M059J (cell line): ENCODE results near the gene UBL5. TPM values are rescaled to one million over a fixed set of nuclear protein-coding genes. Genes with fewer than 3 reads are reported as not detected.
A peak's percentile ranks its signal among the peaks of the same experiment; 100 is the strongest.
"Not testable (repeated sequence)": the region's sequence is repeated elsewhere in the genome, so short reads cannot be mapped to it uniquely, and the experiment has no call there.

Experiments used
- DNase-seq: peaks from one replicate; pipeline ENCODE4 v3.0.0-alpha.2; 2012; ENCODE audit warnings: low read depth
- total RNA-seq: library from RNA; depleted of rRNA; stranded (reverse); fragments of >200 nt; shearing (Covaris generic); gene quantifications from 2 replicates; pipeline ENCODE4 v1.2.3, GENCODE V29; 2014; rRNA removed

Gene UBL5
- total RNA-seq = 601 and 1,151 TPM in 2 replicates

- peak; percentile 88 for DNase-seq
These were observed at the start of gene UBL5 for GRCh38 chr19:9827289-9828238. UBL5 (plus strand) TSS chr19:9827918; CDS start chr19:9828338, 420 bp downstream.

GRCh38 chr19:9782338-9782737, 45.4 kb upstream of the UBL5 start:
- DNase-seq = peak; percentile 30

DNA sequence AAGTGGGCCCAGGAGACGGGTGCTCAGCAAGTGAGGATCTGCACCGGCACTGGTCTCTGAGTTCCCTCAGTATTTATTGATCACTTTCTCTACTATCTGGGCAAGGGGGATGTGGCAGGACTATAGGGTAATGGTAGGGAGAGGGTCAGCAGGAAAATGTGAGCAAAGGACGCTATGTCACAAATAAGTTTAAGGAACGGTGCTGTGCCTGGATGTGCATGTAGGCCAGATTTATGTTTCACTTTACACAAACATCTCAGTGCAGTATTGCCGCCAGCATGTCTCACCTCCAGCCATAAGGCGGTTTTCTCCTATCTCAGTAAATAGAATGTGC, 43.6 kb upstream of the UBL5 start:
- DNase-seq = not testable (repeated sequence)

GRCh38 chr19:9785367-9786331, 42.1 kb upstream of the UBL5 start:
- DNase-seq = peak; percentile 83

DNA sequence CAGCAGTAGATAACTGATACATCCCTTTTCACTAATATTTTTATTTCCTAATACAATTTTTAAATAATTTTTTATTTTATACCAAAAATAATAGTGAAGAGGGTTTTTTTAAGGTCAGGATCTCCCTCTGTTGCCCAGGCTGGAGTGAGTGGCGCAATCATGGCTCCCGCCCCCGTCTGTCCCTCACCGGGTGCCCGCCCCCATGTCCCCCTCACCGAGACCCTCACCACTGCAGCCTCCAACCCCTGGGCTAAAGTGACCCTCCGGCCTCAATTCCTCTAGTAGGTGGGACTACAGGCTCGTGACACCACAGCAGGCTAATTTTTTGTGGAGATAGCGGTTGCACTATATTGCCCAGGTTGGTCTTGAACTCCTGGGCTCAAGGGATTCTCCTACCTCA, 41.4 kb upstream of the UBL5 start:
- no peak for DNase-seq

DNA sequence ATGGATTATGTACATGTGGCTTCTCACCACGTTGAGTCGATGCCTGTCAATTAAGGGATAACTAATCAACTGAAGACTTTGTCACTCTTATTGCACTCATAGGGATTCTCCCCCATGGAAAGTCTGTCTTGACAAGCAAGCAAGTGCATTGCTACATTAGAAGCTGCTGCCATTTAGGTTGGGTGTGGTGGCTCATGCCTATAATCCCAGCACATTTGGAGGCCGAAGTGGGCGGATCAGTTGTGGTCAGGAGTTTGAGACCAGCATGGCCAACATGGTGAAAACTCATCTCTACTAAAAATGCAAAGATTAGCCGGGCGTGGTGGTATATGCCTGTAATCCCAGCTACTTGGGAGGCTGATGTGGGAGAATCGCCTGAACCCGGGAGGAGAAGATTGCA, 40.9 kb upstream of the UBL5 start:
- no peak for DNase-seq

GRCh38 chr19:9788604-9789003, 39.1 kb upstream of the UBL5 start:
- not testable (repeated sequence) for DNase-seq

DNA sequence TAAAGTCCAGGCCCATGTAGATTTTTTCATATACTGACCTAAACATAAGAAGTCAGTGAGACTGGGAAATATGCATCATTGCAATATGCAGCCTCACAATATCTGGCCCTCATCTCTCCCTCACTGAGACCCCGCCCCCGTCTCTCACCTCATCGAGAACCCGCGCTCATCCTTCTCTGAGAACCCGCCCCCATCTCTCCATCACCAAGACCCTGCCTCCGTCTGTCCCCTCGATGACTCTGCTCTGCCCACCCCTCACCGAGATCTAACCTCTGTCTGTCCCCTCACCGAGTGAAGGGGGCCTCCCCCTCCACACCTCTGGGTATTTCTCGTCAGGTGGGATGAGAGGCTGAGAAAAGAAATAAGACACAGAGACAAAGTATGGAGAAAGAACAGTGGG, 38.7 kb upstream of the UBL5 start:
- no peak for DNase-seq

- not testable (repeated sequence) for DNase-seq
These were observed 38.1 kb upstream of the UBL5 start for GRCh38 chr19:9789579-9789978.

DNA sequence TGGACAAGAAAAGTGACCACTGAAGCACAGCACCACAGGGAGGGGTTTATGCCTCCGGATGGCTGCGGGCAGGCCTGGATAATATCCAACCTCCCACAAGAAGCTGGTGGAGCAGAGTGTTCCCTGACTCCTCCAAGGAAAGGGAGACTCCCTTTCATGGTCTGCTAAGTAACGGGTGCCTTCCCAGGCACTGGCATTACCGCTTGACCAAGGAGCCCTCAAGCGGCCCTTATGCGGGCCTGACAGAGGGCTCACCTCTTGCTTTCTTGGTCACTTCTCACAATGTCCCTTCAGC, 36.7 kb upstream of the UBL5 start:
- DNase-seq = not testable (repeated sequence)

DNA sequence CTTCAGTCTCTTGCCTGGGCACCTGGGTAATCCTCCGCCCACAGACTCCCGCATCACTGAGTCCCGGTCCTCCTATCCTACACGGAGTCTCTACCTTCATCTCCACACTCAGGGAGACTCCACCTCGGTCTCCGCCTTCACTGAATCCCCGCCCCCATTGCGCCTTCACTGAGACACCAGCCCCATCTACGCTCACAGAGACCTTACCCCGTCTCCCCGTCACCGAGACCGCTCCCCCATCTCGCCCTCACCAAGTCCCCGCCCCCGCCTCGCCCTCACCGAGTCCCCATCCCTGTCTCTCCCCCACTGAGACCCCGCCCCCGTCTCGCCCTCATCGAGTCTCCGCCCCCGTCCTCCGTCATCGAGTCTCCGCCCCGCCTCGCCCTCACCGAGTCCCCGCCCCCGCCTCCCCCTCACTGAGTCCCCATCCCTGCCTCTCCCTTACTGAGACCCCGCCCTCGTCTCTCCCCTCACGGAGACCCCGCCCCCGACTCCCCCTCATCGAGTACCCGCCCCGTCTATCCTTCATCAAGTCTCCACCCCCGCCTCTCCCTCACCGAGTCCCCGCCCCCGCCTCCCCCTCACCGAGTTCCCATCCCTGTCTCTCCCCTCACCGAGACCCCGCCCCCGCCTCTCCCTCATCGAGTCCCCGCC, 36.0 kb upstream of the UBL5 start:
- peak; percentile 90 for DNase-seq

- peak; percentile 78 for DNase-seq
These were observed 35.3 kb upstream of the UBL5 start for GRCh38 chr19:9792206-9793070.

GRCh38 chr19:9793071-9793591, 34.6 kb upstream of the UBL5 start:
- DNase-seq = no peak

DNA sequence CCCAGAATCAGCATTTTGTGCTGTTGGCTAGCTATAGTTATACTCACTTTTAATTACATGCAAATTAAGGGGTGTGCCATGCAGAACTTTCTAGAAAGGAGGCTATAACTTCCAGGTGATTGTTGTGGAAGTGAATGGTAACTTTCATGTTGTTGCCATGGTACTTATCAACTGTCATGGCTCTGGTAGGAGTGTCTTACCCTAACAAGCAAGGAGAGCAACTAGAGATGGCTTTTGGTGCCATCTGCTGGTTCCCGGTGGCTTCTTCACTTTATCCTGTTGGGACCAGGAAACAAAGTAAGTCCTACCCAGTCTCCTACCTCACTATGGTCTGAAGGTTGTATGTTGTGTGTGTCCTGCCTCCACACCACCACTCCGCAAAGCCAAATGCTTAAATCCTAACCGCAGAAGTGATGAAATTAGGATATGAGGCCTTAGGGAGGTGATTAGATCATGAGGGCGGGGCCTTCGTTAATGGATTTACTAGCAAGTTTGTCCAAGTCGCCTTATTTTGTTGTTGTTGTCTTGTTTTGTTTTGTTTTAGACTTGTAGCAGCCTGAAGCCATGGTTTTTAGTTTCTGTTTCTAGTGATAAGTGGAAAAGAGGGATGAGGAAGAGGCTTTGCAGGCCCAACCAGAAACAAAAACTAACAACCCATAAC, 31.5 kb upstream of the UBL5 start:
- peak; percentile 91 for DNase-seq

DNA sequence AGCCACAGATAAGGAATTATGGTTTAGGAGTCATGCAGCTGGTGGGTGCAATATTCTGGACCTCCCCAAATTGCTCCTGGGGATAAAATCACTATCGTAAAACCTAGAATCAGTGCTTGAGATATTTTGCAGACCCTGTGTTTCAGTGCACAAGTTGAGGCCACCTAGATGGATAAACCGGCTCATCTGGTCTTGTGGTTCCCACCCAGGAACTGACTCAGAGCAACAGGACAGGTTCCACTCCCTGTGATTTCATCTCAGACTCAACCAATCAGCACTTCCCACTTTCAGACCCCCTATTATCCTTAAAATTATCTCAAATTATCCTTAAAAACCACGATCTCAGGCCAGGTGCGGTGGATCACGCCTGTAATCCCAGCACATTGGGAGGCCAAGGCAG, 29.8 kb upstream of the UBL5 start:
- DNase-seq = no peak

GRCh38 chr19:9799162-9799561, 28.6 kb upstream of the UBL5 start:
- DNase-seq = no peak

DNA sequence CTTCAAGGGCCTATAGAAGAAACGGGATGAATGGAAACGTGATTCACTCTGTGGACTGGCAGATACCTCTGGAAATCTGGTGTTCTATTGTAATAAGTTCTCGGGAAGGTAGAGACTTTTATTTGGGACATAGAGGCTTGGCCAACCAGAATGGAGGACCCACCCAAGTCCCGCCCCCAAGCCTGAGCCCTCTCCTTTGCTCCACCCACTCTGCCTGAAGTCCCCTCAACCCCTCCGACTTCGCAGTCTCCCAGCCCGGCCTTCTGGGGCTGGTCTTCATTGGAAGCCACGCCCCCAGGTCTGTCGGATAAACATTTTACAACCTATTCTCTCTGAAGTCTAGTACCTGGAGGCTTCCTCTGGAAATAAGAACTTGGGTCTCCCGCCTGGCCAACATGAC, 25.7 kb upstream of the UBL5 start:
- no peak for DNase-seq

- no peak for DNase-seq
These were observed 20.9 kb upstream of the UBL5 start for GRCh38 chr19:9806803-9807202.

DNA sequence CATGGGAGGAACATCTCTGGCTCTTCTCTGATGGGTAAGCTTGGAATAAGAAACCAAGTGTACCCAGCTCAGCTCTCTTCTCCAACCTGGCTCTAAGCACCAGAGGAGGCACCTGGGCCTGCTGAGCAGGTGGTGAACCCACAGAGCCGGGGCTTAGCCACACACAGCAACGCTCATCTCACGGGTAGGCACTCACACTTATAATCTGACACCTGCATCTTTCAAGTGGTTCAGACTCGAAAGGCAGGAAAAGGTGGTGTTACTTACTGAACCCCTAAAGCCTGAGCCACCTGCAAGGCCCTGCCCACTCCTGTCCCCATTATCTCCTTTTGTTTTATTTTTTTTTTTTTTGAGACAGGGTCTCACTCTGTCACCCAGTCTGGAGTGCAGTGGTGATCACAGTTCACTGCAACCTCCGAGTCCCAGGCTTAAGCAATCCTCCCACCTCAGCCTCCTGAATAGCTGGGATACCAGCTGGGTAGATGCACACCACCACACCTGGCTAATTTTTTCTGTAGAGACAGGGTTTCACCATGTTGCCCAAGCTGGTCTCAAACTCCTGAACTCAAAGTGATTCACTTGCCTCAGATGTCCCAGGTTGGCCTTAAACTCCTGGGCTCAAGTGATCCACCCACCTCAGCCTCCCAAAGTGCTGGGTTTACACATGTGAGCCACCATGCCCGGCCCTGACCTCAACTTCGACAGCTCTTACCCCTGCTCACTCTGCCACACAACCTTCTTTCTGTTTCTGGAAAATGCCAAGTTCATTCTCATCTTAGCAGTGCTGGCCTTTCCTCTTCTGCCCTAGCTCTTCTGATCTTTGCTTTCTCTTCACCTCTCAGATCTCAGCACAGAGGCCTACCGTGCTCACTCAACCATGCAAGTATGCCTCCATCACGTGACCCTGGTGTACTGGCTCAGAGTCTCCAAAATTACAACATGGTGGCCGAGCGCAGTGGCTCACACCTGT, 18.6 kb upstream of the UBL5 start:
- DNase-seq = no peak
